Central memory CD4-positive, alpha-beta T cell (primary cell): Measurements from ENCODE around the gene TBC1D22A.

Source experiments
- DNase-seq: peaks from one replicate; pipeline ENCODE4 v3.0.0; 2022

The TBC1D22A gene

DNA sequence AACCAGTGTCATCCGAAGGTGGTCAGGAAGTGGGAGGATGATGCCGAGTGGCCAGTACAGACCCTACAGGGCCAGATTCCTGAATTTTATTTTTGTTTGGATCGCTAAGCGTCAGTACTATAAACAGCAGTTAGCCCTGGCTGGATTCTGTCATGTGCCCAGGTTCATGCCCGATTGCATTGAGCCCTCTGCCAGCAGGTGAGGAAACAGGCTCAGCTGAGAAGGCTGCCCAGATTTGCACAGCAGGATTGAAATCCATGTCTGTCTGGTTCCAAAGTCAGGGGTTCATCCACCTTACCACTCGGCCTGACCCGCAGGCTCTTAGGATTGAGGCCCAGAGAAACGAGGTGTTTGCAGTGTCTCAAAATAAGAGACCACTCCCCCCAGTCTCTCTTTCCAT lies 9.1 kb upstream of the TBC1D22A start:
- no peak for DNase-seq

DNA sequence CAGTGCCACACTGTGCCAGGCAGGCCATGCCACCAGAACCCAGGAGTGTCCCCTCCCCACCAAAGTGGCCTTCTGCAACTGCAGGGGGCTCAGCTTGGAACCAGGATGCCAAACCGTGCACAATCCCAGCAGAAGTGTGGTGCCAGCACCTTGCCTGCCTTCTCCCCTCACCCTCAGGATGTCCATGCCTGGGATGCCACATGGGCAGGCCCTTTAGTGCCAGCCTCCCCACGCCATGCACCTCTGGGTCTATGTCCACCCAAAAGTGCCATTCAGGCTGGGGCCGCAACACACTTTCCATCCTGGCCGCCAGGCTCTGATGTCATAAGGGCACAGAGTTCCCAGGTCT lies 8.7 kb upstream of the TBC1D22A start:
- no peak for DNase-seq

DNA sequence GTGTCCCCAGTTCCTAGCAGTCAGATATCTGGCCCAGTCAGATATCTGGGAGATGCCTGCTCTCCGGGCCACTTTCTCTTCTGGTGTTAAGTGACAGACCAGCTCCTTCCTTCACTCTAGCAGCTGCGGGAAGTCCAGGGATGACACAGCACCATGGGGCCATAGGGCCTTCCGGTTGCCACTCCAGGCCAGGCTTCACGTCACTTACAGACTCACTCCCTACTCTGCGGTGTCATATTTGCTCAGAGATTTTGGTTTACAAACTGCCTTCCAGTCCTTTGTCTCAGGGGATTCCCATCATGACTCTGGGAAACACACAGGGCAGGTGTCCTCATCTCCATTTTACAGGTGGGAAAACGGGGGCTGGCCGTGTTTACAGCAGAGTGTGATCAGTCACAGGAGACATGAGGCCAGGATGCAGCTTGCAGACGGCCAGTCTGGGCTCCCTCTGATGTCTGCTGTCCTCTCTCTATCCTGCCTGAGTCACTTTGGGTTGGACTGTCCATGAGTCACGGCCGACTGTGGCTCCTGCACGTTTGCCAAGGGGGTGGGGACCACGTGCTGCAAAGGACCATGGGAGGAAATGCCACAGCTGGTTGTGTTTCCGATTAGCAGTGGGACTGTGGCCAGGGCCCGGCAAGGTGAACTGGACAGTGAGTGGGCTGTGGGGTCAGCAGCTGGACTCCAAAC lies 8.2 kb upstream of the TBC1D22A start:
- DNase-seq = no peak

DNA sequence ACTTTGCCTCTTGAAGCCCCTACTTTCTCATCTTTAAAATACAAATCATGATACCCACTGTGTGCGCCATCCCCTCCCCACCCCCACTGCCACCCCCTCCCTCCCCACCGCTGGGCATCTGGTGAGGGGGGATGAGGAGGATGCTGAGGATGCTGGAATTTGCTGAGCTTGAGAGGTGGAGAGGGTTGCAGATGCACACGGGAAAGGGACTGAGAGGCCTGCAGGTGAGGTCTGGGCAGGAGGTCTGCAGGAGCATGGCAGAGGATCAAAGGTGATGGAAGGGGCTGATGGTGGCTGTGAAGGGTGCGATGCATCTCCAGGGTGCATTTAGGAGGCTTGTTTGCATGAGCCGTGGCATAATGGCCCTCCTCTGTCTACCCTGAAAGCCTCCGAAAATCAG lies 7.6 kb upstream of the TBC1D22A start:
- DNase-seq = no peak

DNA sequence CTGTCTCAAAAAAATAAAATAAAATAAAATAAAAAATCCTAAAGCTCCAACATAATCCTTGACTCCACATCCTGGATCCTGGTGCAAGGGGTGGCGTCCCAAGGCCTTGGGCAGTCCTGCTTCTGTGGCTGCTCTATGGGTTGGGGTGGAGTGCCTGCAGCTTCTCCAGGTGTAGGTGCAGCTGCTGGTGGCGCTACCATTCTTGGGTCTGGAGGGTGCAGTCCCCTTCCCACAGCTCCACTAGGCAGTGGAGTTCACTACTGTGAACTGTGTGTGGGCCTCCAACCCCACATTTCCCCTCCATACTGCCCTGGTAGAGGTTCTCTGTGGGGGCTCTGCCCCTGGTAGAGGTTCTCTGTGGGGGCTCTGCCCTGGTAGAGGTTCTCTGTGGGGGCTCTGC lies 6.9 kb upstream of the TBC1D22A start:
- DNase-seq = no peak

DNA sequence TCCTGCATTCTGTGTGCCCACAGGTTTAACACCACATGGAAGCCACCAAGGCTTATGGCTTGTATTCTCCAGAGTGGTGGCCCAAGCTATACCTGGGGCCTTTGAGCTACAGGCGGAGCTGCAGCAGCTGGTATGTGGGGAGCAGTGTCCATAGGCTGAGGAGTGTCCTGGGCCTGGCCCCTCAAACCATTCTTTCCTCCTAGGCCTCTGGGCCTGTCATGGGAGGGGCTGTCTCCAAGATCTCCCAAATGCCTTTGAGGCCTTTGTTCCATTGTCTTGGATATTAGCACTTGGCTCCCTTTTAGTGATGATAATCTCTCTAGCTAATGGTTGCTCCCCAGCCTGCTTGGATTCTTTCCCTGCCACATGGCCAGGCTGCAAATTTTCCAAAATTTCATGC lies 6.4 kb upstream of the TBC1D22A start:
- no peak for DNase-seq

DNA sequence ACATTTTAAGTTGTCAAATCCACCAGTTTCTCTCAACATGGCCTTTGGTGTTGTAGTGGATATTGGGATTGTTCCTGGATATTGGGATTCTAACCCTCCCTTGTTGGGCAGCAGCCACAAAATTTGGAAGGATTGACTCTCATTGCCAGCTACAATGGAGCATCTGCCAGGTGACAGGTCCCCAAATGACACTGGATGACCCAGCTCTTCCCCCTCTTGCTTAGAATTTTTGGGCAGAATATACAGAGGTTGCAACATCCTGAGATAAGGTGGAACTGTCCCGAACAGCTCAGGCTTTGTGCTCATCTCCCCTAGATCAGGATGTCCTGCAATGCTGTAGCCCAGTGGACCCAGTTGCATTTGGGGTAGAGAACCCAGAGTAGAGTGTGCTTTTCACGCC lies 5.3 kb upstream of the TBC1D22A start:
- no peak for DNase-seq

DNA sequence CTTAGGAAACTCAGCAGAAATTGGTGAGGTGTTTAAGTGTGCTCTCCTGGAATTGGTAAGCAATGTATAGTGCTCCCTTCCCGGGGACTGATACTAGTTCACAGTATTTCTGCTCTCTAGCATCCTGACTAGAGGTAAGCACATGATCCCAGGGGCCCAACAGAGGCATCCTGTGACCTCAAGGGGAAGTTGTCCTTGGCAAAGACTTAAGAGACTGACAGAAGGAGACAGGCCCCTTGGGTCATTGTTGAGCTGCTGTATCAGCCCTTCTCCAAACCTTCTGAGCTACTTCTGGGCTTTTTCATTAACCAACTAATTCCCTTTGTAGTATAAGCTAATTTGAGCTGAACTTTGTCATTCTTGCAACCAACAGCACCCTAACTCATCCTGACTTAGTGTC lies 4.3 kb upstream of the TBC1D22A start:
- DNase-seq = no peak

DNA sequence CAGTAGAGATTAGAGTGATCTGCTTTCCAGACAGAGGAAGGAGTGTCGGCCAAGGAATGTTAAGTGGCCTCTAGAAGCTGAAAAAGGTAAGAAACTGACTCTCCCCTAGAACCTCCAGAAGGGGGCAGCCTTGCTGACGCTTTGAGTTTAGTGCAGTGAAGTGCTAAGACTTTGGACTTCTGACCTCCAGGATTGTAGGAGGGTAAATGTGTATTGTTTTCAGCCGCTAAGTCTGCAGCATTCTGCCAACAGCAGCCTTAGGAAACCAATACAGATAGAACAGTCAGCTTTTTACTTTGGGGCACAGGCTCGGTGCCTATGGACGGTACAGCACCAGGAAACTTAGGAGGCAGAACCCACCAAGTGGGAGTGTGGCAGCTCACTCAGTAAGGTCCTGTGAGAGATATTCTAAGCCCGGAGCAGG lies 3.6 kb upstream of the TBC1D22A start:
- peak; percentile 41 for DNase-seq

DNA sequence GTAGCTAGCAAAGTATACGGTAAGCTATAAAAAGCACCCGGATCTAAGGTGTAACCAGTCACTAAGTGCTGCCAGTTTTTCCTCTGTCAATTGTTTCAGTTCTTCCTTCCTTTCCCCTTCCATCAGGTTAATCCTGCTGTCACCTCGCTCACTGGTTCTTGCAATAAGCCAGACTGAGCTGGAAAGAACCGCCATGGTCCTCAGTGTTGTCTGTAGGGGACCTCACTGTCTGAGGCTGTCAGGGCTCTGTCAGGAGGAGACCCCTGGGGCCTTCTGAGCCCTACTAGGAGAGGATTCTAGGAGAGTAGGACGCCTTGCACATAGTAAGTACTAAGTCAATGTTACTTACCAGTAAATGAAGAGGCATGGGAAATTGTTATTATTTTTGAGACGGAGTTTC lies 1.4 kb upstream of the TBC1D22A start:
- no peak for DNase-seq

DNA sequence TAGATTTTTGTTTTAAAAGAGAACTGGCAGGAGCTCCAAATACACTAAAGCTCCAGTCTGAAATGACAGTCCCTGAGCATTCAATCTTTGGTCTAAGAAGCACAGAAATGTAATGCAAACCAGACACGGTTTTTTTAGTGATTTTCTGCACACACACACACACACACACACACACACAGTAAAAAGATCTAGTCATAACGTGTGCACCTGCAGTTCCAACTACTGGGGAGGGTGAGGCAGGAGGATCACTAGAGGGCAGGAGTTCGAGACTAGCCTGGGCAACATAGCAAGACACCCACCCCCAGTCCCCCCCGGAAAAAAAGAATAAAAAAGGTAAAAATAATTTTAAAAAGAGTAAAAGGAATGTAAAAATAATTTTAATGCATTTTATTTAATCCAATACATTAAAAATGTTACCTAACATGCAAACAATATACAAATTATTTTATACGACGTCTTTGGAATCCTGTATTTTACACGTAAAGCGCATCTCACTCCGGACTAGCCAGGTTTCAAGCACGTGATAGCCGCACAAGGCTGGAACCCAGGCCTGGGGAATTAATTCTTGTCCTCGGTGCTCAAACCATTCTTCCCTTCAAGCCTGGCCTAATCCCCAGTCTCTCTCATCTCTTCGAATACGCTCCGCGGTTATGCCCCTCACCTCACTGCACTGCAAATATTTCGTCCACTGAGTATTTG lies 762 bp upstream of the TBC1D22A start:
- no peak for DNase-seq

DNA sequence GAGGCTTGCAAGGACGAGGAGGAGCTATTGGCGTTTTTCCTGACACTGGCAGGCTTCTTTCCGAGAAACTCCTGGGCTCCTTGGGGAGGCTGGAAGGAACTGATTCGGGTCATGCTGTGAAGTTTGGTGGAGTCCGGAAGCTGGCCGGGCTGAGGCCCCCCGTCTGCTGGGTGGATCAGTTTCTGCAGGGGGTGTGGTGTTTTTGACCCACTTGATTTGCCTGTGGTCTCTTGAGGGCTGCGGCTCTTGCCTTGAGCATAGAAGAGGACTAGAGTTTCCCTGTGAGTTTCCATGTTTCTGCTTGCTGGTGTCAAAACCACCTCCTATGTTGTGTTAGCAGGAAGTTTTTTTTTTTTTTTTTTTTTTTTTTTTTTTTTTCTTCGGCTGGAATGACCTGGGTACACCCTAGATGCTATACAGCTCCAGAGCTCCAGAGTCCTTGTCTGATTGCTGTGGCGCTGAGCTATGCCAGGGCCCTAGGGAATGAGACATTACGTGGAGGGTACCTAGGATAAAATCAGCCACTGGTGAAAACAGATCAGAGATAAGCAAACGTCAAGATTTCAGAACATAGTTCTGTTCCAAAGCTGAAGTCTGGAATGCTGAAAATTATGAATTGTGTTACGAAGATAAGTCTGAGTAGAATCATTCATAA lies 728 bp downstream of the TBC1D22A start:
- peak; percentile 56 for DNase-seq

DNA sequence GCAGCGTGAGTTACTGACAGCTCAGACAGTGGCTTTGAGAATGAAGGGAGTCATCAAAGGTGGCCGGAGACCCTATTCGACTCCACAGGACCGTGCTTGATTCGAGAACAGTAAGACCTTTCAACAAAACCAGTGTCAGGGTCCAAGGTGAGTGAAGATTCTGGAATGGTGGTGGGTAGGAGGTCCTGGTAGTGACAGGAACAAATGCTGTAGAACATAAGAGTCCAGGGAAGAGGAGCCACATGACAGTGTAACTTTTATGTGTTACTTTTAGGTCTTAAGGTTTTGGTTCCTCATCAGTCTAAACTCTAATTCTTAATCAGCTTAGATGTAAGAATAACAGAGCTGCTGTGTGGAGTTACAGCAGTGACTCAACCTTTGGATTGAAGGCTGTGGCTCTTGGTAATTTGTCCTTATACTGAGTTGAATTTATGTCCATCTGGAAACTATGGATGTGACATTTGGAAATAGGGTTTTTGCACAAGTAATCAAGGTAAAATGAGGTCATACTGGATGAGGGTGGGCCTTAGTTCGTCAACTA lies 1.8 kb downstream of the TBC1D22A start:
- DNase-seq = no peak

DNA sequence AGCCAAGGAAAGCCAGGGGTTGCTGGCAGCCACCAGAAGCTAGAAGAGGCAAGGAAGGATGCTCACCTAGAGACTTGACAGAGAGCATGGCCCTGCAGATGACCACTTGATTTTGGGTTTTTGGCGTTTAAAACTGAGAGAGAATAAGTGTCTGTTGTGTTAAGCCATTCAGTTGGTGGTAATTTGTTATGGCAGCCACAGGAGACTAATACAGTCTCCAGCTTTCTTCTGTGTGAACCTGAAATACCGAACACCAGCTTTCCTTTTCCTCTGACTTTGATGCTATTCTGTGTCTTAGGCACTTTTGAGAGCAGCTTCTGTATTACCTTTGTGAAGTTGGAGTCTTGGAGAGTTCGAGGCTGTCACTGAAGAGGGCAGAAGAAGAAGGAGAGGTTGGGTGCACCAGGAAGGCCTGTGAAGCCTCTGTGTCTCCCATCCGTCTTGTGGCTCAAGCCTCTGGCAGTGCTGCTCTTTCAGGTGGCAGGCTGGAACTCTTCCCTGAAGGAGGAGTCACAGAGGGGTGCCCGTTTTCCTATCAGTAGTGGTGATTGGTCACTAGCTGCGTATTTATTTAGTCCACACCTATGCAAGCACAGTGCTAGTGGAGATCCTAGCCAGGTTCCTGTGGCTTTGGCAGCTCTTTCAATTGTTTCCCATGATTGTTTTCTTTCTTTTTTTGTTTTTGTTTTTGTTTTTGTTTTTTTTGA lies 2.5 kb downstream of the TBC1D22A start:
- no peak for DNase-seq

DNA sequence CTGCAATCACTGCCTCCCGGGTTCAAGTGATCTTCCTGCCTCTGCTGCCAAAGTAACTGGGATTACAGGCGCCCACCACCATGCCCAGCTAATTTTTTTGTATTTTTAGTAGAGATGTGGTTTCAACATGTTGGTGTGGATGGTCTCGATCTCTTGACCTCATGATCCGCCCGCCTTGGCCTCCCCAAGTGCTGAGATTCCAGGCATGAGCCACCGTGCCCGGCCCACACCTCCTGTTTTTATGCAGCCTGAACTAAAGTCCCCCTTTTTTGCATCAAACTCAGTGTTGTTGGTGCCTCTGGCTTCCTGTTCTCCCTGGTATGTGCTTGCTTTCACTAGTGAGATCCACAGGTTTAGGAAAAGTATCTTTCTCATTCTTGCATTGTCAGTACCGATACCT lies 4.2 kb downstream of the TBC1D22A start:
- DNase-seq = no peak

DNA sequence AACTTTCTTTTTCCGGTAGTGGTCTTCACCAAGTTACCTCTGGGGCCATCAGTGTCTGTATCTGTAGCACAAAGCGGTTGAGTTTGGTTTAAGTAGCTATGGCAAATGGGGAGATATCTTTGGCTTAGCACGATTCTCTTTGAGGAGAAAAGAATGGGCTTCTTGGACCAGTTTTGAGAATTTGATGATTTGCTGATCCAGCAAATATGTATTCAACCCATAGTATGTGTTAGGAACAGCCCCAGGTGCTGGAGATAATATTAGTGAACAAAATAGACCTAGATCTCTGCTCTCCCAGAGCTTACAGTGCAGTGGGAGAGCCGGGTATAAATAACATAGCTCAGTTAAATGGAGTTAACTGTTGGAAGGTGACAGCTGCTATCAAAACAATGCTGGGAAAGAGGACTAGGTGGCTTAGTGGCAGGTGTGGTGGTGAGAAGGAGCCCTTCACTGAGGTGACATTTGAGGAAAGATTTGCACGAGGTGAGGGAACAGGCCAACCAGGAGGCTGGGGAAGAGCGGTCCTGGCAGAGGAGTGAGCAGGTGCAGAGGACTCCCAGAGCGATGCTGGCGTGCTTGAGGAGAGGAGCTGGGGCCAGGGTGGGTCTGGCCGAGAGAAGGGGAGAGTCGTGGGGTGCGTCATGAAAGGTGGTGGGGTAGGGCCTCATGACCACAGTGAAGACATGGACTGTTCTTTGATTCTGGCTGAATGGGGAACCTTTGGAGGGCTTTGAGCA lies 5.0 kb downstream of the TBC1D22A start:
- DNase-seq = no peak

DNA sequence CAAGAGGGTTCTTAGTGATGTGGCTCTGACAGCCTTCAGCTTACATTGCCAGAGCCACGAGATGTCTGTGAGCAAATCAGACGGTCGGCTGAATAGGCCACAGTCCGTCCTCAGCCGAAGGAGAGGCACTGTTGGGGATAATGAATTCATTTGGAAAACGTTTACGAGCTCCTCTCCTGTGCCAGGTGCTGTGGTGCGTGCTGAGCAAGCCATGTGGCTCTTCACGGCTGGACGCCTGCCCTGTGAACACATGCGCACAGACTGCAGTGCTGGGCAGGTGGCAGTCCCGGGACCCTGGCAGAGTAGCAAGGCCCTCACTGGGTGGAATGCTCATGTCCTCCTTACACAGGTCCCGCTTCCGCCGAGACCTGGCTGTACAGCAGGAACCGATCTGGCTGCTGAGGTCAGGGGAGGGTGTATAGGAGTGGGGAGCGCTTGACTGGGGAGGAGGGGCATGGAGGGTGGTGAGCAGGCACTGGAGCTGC lies 6.8 kb downstream of the TBC1D22A start:
- no peak for DNase-seq

DNA sequence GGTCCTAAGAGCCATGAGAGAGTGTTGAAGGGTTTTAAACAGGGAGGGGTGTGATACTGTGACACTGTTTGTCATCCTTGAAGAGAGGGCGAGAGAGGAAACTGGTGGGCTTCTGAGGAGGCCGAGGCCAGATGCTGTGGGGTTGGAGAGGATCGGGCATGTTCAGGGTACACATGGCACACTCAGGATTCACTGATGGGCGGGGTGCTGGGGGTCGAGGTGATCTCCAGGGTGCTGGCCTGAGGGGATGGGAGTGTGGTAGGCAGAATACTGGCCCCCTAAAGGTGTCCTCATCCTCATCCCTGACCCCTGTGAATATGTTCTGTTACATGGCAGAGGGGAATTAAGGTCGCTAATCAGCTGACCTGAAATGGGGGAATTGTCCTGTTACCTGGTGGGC lies 7.3 kb downstream of the TBC1D22A start:
- DNase-seq = no peak

DNA sequence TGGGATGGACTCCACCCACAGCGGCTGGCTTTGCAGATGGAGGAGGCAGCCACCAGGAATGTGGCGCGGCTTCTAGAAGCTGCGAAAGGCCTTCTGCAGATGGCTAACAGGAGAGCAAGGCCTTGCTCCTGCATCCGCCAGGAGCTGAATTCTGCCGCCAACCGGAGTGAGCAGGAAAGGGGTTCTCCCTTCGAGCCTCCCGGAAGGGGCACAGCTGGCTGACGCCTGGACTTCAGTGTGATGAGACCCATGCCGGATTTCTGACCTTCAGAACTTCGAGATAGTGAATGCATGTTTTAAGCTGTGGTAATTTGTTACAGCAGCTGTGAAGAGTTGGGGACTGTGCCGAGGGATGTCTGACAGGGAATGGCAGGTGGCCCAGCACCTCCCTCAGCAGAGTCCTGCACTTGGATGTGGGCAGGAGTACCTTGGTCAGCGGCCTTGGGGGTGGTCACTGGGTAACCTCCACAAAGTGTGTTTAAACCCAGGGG lies 7.7 kb downstream of the TBC1D22A start:
- DNase-seq = no peak

DNA sequence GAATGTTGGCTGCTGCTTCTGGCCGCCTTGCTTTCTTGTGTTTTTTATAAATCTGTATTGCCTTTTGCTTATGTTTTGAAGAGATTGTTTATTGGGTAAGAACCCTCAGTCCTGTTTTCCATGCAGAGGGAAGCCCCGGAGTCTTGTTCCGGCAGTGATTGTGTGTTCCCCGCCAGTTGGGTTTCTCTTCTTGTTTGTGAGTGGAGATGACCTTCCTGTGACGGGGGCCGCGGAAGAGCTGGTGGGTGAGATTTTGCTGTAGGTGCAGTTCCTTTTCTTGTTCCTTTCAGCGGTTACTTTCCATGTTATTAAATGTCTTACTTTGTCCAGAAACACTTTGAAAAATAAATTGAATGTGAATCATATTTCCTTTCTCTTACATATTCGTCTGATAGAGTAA lies 8.3 kb downstream of the TBC1D22A start:
- DNase-seq = no peak

DNA sequence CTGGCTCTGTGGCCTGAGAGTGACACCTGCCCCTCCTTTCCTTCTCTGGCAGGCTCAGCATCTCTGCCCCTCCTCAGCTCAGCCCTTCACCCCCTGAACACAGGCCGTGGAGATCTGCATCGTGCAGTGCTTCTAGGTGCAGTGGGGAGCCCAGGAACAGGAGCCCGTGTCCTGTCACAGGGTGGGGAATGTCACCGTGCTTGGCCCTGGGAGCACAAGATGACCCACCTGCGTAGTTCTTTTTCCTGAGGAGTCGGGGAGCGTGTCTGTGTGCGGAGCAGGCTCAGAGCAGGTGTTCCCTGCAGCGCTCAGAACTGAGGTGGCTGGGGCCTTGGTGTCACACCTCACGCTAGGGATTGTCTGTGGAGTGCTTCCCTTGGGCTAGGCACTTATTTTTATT lies 10.6 kb downstream of the TBC1D22A start:
- DNase-seq = no peak

DNA sequence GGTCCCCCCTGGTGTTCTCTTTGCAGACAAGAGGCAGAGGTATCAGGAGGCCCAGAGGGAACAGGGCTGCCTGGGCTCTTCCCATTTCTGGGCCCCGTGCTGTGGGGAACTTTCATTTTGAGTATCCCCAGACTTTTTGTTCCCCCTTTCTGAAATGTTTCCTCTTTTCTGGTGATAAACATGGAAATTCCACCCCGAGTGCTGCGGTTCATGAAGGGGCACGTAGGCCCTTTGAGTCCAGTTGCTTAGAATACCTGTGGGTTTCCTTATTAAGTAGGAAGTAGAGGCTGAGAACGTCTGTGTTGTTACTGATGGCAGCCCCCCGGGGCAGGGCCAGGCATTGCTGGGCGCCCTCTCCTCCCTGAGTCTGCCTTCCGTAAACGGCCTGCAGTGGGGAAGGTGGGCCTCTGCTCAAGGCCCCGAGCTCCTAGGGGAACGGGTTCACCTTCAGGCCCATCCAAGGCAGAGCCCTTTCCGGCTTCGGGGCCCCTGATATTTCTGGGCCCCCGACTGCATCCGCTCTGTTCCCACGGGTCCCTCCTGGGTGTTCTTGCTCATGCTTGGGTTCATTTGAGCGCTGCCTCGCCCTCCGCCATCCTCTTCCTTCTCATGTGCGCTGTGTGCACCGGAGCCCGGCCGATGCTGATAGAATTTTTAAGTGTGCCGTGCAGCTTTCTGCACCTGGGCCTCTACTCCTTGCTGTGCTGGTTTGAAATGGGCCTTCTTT lies 12.0 kb downstream of the TBC1D22A start:
- no peak for DNase-seq
